WTC11 (cell line): Measurements from ENCODE around the gene TFDP1. TPM values are rescaled to one million over a fixed set of nuclear protein-coding genes. Genes with fewer than 3 reads are reported as not detected.

Source experiments
- ATAC-seq: fragments of 200-7000 bp; cut with Tn5 transposase; 2 replicates; pipeline ENCODE4 v1.10.0; 2021; ENCODE audit warnings: mild to moderate bottlenecking, moderate library complexity
- CTCF ChIA-PET: fragments of 300-600 bp; sonication (Branson Sonifier 250); formaldehyde crosslinking; loops from one replicate; lab custom pipeline; 2021; ENCODE audit warnings: antibody characterized with exemption; lab: Charles Lee
- POLR2A ChIA-PET: fragments of 350-600 bp; sonication (Branson Sonifier 250); formaldehyde crosslinking; loops from one replicate; lab custom pipeline; 2021; ENCODE audit warnings: antibody characterized with exemption; lab: Charles Lee
- DNase-seq: peaks from one replicate; pipeline ENCODE4 v3.0.0; 2021; ENCODE audit warnings: low spot score
- H3K27ac Mint-ChIP-seq: 2 replicates; pipeline ENCODE4 v1.8.0; 2021; ENCODE audit warnings: mixed read lengths
- H3K27me3 Mint-ChIP-seq: 2 replicates; pipeline ENCODE4 v1.8.0; 2021; ENCODE audit warnings: low read depth, mild to moderate bottlenecking, moderate library complexity, mixed read lengths
- H3K36me3 Mint-ChIP-seq: 2 replicates; pipeline ENCODE4 v1.8.0; 2021; ENCODE audit warnings: mixed read lengths
- H3K4me1 Mint-ChIP-seq: 2 replicates; pipeline ENCODE4 v1.8.0; 2022; ENCODE audit warnings: mixed read lengths
- H3K4me3 Mint-ChIP-seq: 2 replicates; pipeline ENCODE4 v1.8.0; 2021; ENCODE audit warnings: mild to moderate bottlenecking, moderate library complexity, mixed read lengths
- H3K9me3 Mint-ChIP-seq: 2 replicates; pipeline ENCODE4 v1.8.0; 2021; ENCODE audit warnings: mixed read lengths
- ELF4 ChIP-seq: sonication (generic); formaldehyde crosslinking; IDR thresholded peaks from 2 replicates; pipeline ENCODE4 v1.8.1; 2022; ENCODE audit warnings: low read depth, mild to moderate bottlenecking, moderate library complexity, missing genetic modification reagents
- EMX1 ChIP-seq: fragments of 250-450 bp; sonication (Bioruptor Pico); IDR thresholded peaks from 2 replicates; pipeline ENCODE4 v1.8.0; 2021; ENCODE audit warnings: mild to moderate bottlenecking
- MXD4 ChIP-seq: fragments of 250-450 bp; sonication (Bioruptor Pico); IDR thresholded peaks from 2 replicates; pipeline ENCODE4 v1.8.0; 2021; ENCODE audit warnings: mild to moderate bottlenecking, moderate library complexity, borderline replicate concordance
- MYBL2 ChIP-seq: sonication (generic); formaldehyde crosslinking; IDR thresholded peaks from 2 replicates; pipeline ENCODE4 v1.8.1; 2023; ENCODE audit warnings: mild to moderate bottlenecking, moderate library complexity, missing genetic modification reagents
- NFYB ChIP-seq: sonication (generic); formaldehyde crosslinking; conservative IDR thresholded peaks from 2 replicates; pipeline ENCODE4 v1.8.0; 2022; ENCODE audit warnings: low read depth, missing genetic modification reagents
- RORB ChIP-seq: fragments of 250-450 bp; sonication (Bioruptor Pico); IDR thresholded peaks from 2 replicates; pipeline ENCODE4 v1.9.0; 2021; ENCODE audit warnings: mild to moderate bottlenecking
- SMAD3 ChIP-seq: sonication (generic); formaldehyde crosslinking; IDR thresholded peaks from 2 replicates; pipeline ENCODE4 v1.8.0; 2022; ENCODE audit warnings: missing genetic modification reagents, mild to moderate bottlenecking, borderline replicate concordance
- SP1 ChIP-seq: sonication (generic); formaldehyde crosslinking; conservative IDR thresholded peaks from 2 replicates; pipeline ENCODE4 v1.8.1; 2022; ENCODE audit warnings: missing genetic modification reagents
- TCF7 ChIP-seq: sonication (generic); formaldehyde crosslinking; IDR thresholded peaks from 2 replicates; pipeline ENCODE4 v1.8.0; 2022; ENCODE audit warnings: mild to moderate bottlenecking, low read depth, missing genetic modification reagents, moderate library complexity
- TP53 ChIP-seq: sonication (generic); formaldehyde crosslinking; IDR thresholded peaks from 2 replicates; pipeline ENCODE4 v1.8.1; 2023; ENCODE audit warnings: mild to moderate bottlenecking, missing genetic modification reagents
- ZNF416 ChIP-seq: fragments of 250-450 bp; sonication (Bioruptor Pico); IDR thresholded peaks from 2 replicates; pipeline ENCODE4 v1.9.0; 2021; ENCODE audit warnings: mild to moderate bottlenecking, inconsistent platforms
- ZNF423 ChIP-seq: fragments of 250-450 bp; sonication (Bioruptor Pico); IDR thresholded peaks from 2 replicates; pipeline ENCODE4 v2.1.2; 2022; ENCODE audit warnings: mild to moderate bottlenecking, moderate library complexity
- total RNA-seq: library from RNA; stranded (reverse); gene quantifications from 3 replicates; pipeline ENCODE4 v1.2.3, GENCODE V29; 2021
- TF ChIP-seq, protein P1 (sequence below): sonication (generic); formaldehyde crosslinking; IDR thresholded peaks from 2 replicates; pipeline ENCODE4 v1.8.0; 2023; ENCODE audit warnings: missing genetic modification reagents, mild to moderate bottlenecking, borderline replicate concordance
- TF ChIP-seq, protein P2 (sequence below): sonication (generic); formaldehyde crosslinking; IDR thresholded peaks from 2 replicates; pipeline ENCODE4 v1.8.1; 2023; ENCODE audit warnings: mild to moderate bottlenecking, missing genetic modification reagents, borderline replicate concordance
- TF ChIP-seq, protein P3 (sequence below): sonication (generic); formaldehyde crosslinking; IDR thresholded peaks from 2 replicates; pipeline ENCODE4 v1.8.0; 2023; ENCODE audit warnings: missing genetic modification reagents
- TF ChIP-seq, protein P4 (sequence below): fragments of 250-450 bp; sonication (Bioruptor Pico); IDR thresholded peaks from 2 replicates; pipeline ENCODE4 v1.9.0; 2021; ENCODE audit warnings: moderate library complexity, mild to moderate bottlenecking, inconsistent platforms, borderline replicate concordance

TFDP1 gene
- total RNA-seq, 1 experiment from 2014 or later = 61.2 TPM

DNA sequence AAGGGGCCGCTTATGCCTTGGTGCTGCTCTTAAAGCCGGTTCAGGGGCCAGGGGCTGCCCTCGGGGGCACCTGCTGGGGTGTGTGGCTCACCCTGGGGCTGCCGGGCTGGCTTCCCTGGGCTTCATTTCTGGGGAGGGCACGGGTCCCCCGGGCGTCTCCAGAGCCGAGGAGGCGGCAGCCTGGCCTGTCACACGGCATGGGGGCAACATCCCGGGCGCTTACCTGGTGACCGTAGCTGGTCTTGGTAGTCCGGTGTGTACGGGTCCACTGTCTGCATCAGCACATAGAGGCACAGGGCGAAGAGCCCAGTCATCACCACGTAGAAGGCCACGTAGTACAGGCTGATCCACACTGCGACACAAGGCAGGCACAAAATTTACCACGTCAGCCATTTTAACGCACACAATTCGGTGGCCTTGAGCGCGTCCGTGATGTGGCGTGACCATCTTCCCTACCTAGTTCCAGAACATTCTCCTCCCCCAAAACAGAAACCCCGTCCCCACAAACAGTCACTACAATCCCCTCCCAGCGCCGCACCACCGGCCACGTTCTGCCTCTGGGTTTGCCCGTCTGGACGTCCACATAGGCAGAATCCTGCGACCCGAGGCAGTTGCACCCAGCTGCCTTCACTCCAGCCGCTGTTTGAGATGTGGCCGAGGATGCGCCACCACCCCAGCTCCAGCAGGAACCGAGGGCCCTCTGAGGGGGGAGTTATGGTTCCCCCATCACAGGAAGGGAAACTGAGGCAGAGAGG is 70.2 kb downstream of the TFDP1 start (continued):
- TF ChIP-seq, protein P1, sequence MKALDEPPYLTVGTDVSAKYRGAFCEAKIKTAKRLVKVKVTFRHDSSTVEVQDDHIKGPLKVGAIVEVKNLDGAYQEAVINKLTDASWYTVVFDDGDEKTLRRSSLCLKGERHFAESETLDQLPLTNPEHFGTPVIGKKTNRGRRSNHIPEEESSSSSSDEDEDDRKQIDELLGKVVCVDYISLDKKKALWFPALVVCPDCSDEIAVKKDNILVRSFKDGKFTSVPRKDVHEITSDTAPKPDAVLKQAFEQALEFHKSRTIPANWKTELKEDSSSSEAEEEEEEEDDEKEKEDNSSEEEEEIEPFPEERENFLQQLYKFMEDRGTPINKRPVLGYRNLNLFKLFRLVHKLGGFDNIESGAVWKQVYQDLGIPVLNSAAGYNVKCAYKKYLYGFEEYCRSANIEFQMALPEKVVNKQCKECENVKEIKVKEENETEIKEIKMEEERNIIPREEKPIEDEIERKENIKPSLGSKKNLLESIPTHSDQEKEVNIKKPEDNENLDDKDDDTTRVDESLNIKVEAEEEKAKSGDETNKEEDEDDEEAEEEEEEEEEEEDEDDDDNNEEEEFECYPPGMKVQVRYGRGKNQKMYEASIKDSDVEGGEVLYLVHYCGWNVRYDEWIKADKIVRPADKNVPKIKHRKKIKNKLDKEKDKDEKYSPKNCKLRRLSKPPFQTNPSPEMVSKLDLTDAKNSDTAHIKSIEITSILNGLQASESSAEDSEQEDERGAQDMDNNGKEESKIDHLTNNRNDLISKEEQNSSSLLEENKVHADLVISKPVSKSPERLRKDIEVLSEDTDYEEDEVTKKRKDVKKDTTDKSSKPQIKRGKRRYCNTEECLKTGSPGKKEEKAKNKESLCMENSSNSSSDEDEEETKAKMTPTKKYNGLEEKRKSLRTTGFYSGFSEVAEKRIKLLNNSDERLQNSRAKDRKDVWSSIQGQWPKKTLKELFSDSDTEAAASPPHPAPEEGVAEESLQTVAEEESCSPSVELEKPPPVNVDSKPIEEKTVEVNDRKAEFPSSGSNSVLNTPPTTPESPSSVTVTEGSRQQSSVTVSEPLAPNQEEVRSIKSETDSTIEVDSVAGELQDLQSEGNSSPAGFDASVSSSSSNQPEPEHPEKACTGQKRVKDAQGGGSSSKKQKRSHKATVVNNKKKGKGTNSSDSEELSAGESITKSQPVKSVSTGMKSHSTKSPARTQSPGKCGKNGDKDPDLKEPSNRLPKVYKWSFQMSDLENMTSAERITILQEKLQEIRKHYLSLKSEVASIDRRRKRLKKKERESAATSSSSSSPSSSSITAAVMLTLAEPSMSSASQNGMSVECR = no peak
- no peak for TF ChIP-seq EMX1 (CRISPR knock-in tag)
- no peak for TF ChIP-seq ZNF416 (CRISPR knock-in tag)
- no peak for TF ChIP-seq ELF4 (CRISPR knock-in tag)
- no peak for TF ChIP-seq NFYB (CRISPR knock-in tag)
- TF ChIP-seq SMAD3 (CRISPR knock-in tag) = no peak
- TF ChIP-seq, protein P2, sequence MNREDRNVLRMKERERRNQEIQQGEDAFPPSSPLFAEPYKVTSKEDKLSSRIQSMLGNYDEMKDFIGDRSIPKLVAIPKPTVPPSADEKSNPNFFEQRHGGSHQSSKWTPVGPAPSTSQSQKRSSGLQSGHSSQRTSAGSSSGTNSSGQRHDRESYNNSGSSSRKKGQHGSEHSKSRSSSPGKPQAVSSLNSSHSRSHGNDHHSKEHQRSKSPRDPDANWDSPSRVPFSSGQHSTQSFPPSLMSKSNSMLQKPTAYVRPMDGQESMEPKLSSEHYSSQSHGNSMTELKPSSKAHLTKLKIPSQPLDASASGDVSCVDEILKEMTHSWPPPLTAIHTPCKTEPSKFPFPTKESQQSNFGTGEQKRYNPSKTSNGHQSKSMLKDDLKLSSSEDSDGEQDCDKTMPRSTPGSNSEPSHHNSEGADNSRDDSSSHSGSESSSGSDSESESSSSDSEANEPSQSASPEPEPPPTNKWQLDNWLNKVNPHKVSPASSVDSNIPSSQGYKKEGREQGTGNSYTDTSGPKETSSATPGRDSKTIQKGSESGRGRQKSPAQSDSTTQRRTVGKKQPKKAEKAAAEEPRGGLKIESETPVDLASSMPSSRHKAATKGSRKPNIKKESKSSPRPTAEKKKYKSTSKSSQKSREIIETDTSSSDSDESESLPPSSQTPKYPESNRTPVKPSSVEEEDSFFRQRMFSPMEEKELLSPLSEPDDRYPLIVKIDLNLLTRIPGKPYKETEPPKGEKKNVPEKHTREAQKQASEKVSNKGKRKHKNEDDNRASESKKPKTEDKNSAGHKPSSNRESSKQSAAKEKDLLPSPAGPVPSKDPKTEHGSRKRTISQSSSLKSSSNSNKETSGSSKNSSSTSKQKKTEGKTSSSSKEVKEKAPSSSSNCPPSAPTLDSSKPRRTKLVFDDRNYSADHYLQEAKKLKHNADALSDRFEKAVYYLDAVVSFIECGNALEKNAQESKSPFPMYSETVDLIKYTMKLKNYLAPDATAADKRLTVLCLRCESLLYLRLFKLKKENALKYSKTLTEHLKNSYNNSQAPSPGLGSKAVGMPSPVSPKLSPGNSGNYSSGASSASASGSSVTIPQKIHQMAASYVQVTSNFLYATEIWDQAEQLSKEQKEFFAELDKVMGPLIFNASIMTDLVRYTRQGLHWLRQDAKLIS (CRISPR knock-in tag) = no peak
- no peak for TF ChIP-seq ZNF423 (CRISPR knock-in tag)
- no peak for TF ChIP-seq TP53 (CRISPR knock-in tag)
- no peak for TF ChIP-seq MYBL2 (CRISPR knock-in tag)
- TF ChIP-seq RORB (CRISPR knock-in tag) = no peak
- no peak for TF ChIP-seq MXD4 (CRISPR knock-in tag)
- TF ChIP-seq TCF7 = no peak

DNA sequence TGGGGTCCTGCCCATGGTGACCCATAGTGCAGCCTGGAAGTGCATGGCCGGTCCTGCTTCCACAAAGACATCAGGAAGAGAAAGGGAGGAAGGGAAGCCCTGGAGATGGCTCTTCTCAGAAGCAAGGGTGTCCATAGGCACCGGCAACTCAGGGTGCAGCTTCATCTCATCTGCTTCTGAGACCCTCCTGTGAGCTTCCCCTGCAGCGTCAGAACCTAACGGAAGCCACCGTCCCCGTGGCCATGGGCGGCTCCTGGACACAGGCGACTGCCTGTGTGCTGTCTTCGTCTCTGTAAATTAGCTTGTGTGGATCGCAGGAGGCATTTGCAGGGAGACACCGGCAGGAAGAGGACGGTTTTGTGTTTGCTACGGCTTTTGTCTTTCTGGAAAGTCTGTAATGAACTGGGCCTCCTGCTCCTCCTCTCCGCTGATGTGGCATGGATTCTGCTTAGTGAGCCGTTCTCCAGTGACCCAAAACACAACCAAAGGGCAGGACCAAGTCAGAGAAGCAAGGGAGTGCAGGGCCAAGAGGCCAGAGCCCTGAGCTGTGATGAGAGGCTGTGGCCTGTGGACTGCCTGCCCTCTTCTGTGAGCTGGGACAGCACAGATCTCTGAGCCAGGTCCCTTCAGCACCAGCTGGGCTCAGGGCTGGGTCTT is 70.9 kb downstream of the TFDP1 start:
- Mint-ChIP-seq H3K27me3 (no peaks in the 10 kb centered on the region; the same call in 1 of the 2 replicates), H3K27ac (no peak overlapping the region), H3K4me1 (no peaks in the 10 kb centered on the region), H3K4me3 (no peak overlapping the region)
- ATAC-seq (no peak), DNase-seq (peak; percentile 11)
- no peak for TF ChIP-seq RORB (CRISPR knock-in tag)
- TF ChIP-seq, protein P3, sequence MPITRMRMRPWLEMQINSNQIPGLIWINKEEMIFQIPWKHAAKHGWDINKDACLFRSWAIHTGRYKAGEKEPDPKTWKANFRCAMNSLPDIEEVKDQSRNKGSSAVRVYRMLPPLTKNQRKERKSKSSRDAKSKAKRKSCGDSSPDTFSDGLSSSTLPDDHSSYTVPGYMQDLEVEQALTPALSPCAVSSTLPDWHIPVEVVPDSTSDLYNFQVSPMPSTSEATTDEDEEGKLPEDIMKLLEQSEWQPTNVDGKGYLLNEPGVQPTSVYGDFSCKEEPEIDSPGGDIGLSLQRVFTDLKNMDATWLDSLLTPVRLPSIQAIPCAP (CRISPR knock-in tag) = no peak
- no peak for TF ChIP-seq SP1 (CRISPR knock-in tag)
- TF ChIP-seq, protein P4, sequence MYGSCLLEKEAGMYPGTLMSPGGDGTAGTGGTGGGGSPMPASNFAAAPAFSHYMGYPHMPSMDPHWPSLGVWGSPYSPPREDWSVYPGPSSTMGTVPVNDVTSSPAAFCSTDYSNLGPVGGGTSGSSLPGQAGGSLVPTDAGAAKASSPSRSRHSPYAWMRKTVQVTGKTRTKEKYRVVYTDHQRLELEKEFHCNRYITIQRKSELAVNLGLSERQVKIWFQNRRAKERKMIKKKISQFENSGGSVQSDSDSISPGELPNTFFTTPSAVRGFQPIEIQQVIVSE (CRISPR knock-in tag) = no peak
- TF ChIP-seq, all 79 proteins: peak for 0
- ChIA-PET CTCF (interaction anchor here (1.0 to 1.2 kb wide), 2 partner anchors 34 to 147 kb away, joined by 3 read pairs; no protein-coding TSS in a partner anchor), POLR2A (interaction anchor here (0.6 kb wide), 1 partner anchor 232 kb away, joined by 3 read pairs; no protein-coding TSS in a partner anchor)
- H3K9me3 Mint-ChIP-seq = no peaks in the 10 kb centered on the region
- no peaks in the 10 kb centered on the region for H3K36me3 Mint-ChIP-seq
